HG03378 (cell line): ENCODE data around the gene ZBTB7B.
"Not testable (repeated sequence)": the region's sequence is repeated elsewhere in the genome, so short reads cannot be mapped to it uniquely, and the experiment has no call there.

Experiments
- ATAC-seq: cut with Tn5 transposase; IDR thresholded peaks from one replicate; pipeline ENCODE4 v1.9.1; 2021; ENCODE audit warnings: mild to moderate bottlenecking, moderate library complexity; ENCODE audit not compliant: unreplicated experiment

The ZBTB7B gene

GRCh38 chr1:154986736-154987135 lies 15.9 kb upstream of the ZBTB7B start:
- ATAC-seq, result not testable (repeated sequence)

DNA sequence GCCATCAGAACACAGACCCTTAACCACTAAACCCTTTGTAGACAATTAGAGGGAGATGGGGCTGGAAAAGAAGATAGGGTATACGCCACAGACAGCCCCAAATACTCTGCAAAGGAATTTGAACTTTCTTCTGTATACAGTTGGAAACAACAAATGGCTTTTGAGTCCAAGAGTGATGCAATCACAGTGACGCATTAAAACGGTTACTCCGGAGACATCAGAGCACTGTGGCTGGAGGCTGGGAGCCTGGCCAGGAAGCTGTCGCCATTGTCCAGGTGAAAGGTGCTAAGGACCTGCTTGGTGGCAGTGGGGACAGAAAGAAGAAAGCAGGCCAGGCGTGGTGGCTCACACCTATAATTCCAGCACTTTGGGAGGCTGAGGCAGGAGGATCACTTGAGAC lies 15.3 kb upstream of the ZBTB7B start:
- ATAC-seq, result no peak

DNA sequence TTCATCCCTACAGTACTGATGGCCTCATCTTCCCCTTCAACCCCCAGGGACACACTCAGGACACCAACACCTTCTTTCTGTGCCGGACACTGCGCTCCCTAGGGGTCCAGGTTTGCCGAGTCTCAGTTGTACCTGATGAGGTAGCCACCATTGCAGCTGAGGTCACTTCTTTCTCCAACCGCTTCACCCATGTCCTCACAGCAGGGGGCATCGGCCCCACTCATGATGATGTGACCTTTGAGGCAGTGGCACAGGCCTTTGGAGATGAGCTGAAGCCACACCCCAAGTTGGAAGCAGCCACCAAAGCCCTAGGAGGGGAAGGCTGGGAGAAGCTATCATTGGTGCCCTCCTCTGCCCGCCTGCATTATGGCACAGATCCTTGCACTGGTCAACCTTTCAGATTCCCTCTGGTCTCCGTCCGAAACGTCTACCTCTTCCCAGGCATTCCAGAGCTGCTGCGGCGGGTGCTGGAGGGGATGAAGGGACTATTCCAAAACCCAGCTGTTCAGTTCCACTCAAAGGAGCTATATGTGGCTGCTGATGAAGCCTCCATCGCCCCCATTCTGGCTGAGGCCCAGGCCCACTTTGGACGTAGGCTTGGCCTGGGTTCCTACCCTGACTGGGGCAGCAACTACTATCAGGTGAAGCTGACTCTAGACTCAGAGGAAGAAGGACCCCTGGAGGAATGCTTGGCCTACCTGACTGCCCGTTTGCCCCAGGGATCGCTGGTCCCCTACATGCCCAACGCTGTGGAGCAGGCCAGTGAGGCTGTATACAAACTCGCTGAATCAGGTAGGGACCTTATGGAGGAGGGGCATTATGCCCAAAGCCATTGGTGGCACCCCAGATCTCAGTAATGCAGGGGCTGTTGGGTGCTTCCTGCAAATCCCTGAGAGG lies 14.3 kb upstream of the ZBTB7B start:
- ATAC-seq, result no peak

GRCh38 chr1:154989195-154989860 lies 13.3 kb upstream of the ZBTB7B start:
- no peak for ATAC-seq

GRCh38 chr1:154990276-154990675 lies 12.3 kb upstream of the ZBTB7B start:
- ATAC-seq, result no peak

GRCh38 chr1:154992721-154993571 lies 9.7 kb upstream of the ZBTB7B start:
- ATAC-seq, result no peak

DNA sequence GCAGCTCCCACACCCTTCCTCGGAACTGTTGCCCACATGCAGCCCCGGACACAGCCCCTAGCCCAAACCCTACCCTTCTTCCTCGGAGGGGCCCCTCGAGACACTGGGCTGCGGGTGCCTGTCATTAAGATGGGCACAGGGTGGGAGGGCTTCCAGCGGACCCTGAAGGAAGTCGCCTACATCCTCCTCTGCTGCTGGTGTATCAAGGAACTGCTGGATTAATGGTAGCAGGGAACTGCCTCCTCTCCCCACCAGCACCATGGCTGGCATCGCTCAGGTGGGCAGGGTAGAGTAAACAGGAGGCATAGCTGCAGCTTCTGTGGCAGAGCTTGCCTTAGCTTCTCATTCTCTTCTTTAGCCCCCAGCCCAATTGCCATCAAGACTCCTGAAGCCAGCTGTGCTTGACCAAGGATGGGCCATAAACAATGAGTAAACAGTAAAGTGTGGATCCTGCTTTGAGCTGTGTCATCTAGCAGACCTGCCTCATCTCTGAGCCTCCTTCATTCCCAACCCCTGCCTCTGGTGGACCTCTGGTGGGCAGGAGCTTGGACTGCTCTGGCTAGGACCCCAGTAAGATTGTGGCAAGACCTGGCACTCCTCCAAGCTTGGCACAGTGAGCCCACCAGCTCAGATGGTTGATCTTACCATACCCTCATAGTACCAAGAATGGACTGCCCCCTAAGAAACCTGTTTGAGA lies 8.9 kb upstream of the ZBTB7B start, which contains the start of gene LENEP:
TSS of gene LENEP (plus strand) at position 15 of the 697 bp plus-strand sequence. CDS start at position 37, 22 bp downstream.
- ATAC-seq, result no peak

- ATAC-seq, result no peak
These were observed 8.4 kb upstream of the ZBTB7B start for GRCh38 chr1:154994269-154994587.

DNA sequence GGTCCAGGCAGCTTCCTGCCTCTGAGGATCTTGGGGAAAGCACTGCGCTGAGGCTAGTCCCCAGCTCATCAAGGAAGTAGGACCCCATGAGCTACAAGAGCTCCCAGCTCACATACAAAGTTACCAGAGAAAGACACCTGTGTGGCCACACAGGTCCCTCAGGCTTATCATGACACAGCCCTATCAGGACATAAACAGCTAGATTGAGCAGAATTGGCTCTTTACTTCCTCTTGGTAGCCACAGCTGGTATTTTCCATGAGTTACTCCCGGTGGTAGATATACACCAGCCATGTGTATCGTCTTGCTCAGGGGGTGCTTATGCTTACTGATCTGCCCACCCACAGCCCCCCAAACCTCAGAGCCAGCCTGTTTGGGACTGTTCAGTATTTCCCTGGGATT lies 8.0 kb upstream of the ZBTB7B start:
- no peak for ATAC-seq

- not testable (repeated sequence) for ATAC-seq
These were observed 7.2 kb upstream of the ZBTB7B start for GRCh38 chr1:154995301-154995983.

GRCh38 chr1:154996966-154997701 lies 5.5 kb upstream of the ZBTB7B start:
- no peak for ATAC-seq

DNA sequence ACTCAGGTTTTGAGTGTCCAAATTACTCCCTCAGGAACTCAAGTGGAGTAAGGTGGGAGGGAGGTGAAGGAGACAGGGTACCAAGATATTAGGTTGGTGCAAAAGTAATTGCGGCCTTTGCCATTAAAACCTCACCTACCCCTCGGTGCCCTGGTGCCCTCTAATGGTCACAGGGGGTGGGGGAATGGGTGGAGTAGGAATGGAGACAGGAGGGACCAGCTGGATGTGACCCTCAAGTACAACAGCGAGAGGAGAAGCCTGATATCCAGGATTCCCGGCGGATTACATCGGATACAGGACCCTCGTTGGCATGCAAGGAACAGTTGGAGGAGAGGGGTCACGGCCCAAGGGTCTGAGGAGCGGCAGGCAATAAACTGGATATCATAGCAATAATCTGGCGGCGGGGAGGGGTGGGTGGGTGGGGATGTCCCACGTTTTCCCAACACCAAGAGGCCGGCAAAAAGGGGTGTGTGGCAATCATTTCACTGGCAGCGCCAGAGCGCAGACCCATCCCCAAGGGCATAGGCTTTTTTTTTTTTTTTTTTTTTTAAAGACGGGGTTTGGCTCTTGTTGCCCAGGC lies 4.3 kb upstream of the ZBTB7B start:
- no peak for ATAC-seq

DNA sequence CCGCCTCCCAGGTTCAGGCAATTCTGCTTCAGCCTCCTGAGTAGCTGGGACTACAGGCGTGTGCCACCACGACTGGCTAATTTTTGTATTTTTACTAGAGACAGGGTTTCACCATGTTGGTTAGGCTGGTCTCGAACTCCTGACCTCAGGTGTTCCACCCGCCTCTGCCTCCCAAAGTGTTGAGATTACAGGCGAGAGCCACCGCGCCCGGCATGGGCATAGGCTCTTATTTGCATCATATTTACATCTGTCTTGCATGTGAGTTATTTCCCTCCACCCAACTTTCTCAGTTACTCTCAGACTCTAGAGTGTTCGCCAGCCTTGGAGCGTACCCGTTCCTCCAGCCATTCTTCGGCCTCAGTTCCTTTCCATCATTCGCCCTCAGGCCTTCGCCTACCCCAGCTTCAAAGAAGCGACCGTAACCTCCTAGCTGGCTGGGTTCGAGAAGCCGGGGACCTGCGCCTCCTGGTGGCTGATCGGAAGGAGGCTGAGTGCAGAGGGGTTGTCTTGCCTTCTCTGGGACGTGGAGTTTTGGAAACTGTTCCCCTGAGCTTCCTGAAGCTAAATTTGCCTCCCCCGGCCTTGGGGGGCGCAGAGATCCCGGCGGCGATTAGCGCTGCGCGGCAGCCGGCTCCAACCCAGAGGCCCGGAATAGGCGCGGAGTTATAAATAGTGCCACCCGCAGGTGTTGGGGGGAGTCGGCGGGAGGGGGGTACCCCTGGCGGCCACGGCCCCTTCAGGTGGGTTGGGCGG lies 3.6 kb upstream of the ZBTB7B start:
- no peak for ATAC-seq

- no peak for ATAC-seq
These were observed 2.8 kb upstream of the ZBTB7B start for GRCh38 chr1:154999571-155000410.

- no peak for ATAC-seq
These were observed 2.2 kb upstream of the ZBTB7B start for GRCh38 chr1:155000411-155000725.

- peak; percentile 31 for ATAC-seq
These were observed 1.7 kb upstream of the ZBTB7B start for GRCh38 chr1:155000726-155001424.

GRCh38 chr1:155001425-155001674 lies 1.3 kb upstream of the ZBTB7B start:
- ATAC-seq, result peak; percentile 23
